Fibroblast of pulmonary artery (primary cell): ENCODE measurements around the gene CCDC81.

Experiments
- DNase-seq: peaks from one replicate; pipeline ENCODE4 v3.0.0-alpha.2; 2010; ENCODE audit warnings: low read depth
- H3K4me3 ChIP-seq: replicated peaks from 2 replicates; pipeline ENCODE4 v1.5.1; 2011; ENCODE audit warnings: low read depth, mild to moderate bottlenecking, control low read depth, low read length, moderate library complexity
- TF ChIP-seq, protein P1 (sequence below): IDR thresholded peaks from 2 replicates; pipeline ENCODE4 v1.5.1; 2011; ENCODE audit warnings: mild to moderate bottlenecking, control low read depth, low read length, inconsistent platforms; ENCODE audit errors: missing control alignments

Gene CCDC81

DNA sequence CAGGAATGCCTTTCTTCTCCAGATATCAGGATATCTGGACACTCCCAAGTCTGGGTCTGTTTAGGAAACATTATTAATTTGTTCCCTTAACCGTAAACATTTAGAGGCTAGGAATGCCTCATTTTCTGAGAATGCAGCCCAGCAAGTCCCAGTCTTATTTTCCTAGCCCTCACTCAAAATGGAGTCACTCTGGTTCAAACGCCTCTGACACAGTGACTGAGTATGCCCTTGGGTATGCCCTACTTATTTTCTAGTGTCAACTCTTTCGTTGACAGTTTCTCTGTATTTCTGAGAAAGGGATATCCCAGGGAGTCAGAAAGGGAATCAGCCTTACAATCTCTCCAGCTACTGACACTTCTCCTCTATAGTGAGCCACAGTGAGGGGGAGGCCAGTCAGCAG is 16.0 kb upstream of the CCDC81 start:
- H3K4me3 ChIP-seq, result no peak overlapping the region
- TF ChIP-seq, protein P1, sequence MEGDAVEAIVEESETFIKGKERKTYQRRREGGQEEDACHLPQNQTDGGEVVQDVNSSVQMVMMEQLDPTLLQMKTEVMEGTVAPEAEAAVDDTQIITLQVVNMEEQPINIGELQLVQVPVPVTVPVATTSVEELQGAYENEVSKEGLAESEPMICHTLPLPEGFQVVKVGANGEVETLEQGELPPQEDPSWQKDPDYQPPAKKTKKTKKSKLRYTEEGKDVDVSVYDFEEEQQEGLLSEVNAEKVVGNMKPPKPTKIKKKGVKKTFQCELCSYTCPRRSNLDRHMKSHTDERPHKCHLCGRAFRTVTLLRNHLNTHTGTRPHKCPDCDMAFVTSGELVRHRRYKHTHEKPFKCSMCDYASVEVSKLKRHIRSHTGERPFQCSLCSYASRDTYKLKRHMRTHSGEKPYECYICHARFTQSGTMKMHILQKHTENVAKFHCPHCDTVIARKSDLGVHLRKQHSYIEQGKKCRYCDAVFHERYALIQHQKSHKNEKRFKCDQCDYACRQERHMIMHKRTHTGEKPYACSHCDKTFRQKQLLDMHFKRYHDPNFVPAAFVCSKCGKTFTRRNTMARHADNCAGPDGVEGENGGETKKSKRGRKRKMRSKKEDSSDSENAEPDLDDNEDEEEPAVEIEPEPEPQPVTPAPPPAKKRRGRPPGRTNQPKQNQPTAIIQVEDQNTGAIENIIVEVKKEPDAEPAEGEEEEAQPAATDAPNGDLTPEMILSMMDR, result no peak
- no peak for DNase-seq

DNA sequence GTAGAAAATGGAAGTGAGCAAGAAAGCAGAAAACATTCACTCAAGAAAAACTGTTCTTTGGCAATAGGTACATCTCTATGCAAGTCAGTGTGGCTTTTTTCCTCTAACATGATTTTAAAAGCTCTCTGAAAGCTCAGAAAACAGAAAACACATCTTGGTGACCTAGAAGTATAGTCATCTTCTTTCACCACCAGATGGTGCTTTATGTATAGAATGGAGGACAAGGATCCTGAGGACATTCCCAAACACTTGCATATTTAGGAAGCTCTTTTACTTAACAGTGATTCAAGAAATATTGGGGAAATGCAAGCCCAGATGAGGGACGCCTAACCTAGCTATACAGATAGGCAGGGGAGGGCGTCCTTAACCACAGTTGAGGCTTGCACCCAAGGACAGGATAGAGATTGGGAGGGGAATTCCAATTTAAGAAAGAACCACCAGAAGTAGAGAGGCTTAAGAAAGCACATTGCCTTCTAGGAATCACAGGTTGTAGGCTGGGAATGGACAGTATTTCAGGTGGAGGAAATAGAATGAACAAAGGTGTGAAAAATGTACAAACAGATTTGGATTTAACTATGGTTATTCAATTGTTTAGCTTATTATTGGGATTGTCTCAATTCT is 13.8 kb upstream of the CCDC81 start:
- DNase-seq, result peak; percentile 70
- TF ChIP-seq, protein P1, result peak; percentile 56
- H3K4me3 ChIP-seq, result no peak overlapping the region

DNA sequence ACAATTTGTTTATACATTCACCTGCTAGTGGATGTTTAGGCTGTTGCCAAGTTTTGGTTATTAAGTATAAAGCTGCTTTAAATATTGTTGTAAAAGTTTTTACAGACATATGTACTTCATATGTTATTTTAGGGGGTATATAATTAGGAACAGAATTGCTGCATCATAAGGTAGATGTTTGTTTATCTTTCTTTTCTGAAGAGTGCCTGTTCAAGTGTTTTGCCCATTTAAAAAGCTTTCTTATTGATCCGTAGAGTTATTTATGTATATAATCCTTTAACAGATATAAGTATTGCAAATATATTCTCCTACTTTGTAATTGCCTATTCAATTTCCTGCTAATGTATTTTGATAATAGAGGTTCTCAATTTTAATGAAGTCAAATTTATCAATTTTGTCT is 11.3 kb upstream of the CCDC81 start:
- H3K4me3 ChIP-seq, result no peak overlapping the region
- TF ChIP-seq, protein P1, result no peak
- no peak for DNase-seq

DNA sequence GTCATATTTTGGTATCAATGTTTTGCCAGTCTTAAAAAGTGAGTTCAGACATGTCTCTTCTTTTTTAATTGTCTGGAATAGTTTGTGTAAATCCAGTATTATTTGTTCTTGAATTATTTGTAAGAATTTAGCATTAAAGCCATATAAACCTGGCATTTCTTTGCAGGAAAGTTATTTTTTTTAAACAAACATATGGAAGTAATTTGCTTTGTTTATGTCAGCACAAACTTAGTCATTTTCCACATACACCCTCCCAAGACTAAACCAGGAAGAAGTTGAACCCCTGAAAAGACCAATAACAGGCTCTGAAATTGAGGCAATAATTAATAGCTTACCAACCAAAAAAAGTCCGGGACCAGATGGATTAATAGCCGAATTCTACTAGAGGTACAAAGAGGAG is 9.1 kb upstream of the CCDC81 start:
- TF ChIP-seq, protein P1, result no peak
- DNase-seq, result no peak

DNA sequence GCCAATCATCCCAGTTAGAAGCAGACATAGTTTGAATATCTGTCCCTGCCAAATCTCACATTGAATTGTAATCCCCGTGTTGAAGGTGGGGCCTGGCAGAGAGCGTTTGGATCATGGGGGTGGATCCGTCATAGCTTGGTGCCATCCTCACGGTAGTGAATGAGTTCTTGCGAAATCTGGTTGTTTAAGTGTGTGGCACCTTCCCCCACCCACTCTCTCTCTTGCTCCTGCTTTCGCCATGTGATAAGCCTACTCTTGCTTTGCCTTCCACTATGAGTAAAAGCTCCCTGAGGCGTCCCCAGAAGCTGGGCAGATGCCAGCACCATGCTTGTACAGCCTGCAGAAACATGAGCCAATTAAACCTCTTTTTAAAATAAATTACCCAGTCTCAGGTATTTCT is 5.0 kb upstream of the CCDC81 start:
- TF ChIP-seq, protein P1, result no peak
- H3K4me3 ChIP-seq, result no peak overlapping the region
- no peak for DNase-seq

More for the DNA sequence above, 9.1 kb upstream of the CCDC81 start:
- H3K4me3 ChIP-seq, result no peak overlapping the region

DNA sequence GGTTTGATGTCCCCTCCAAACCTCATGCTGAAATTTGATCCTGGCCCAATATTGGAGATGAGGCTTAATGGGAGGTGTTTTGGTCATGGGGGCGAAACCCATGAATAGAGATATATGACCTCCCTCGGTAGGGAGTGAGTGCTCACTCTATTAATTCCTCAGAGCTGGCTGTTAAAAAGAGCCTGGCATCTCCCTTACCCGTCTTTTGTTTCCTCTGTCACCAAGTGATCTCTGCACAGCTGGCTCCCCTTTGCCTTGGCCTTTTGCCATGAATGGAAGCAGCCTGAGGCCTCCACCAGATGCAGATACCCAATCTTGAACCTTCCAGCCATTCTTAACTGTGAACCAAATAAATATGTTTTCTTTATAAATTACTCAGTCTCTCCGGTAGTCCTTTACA is 4.5 kb upstream of the CCDC81 start:
- TF ChIP-seq, protein P1, result no peak
- DNase-seq, result no peak
- H3K4me3 ChIP-seq, result no peak overlapping the region

DNA sequence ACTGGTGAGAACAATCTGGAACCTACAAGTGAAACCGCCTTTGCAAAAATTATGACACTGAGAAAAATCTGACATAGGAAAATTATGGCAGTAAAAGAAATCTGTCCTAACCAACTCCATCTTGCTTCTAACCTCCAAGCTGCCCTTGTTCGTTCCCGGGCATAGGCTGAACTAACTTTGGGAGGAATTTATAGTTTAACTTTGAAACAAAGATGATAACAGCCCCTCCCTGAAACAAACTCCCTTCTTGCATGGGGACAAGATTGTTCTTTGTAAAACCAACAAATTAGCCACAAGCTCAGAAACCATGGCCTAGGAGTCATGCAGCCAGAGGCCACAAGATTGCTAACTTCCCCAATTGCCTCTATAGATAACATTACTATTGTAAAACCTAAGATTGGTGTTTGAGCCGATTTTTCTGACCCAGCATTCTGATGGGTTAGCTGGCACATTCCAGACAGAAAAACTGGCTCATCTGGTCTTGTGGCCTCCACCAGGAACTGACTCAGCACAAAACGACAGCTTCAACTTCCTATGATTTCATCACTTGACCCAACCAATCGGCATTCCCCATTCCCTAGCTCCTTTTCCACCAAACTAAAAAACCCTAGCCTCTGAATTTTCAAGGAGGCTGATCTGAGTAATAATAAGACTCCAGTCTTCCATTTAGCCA is 3.6 kb upstream of the CCDC81 start:
- H3K4me3 ChIP-seq, result no peak overlapping the region
- peak; percentile 67 for DNase-seq
- TF ChIP-seq, protein P1, result no peak
